GM19328 (cell line): ENCODE measurements around the gene PYGO2.
A peak's percentile ranks its signal among the peaks of the same experiment; 100 is the strongest.
"Not testable (repeated sequence)": the region's sequence is repeated elsewhere in the genome, so short reads cannot be mapped to it uniquely, and the experiment has no call there.

Source experiments
- ATAC-seq: cut with Tn5 transposase; IDR thresholded peaks from one replicate; pipeline ENCODE4 v1.9.1; 2021; ENCODE audit warnings: mild to moderate bottlenecking, moderate library complexity; ENCODE audit not compliant: unreplicated experiment

PYGO2 gene

GRCh38 chr1:154982341-154982740 lies 20.8 kb upstream of the PYGO2 start:
- ATAC-seq, result no peak

DNA sequence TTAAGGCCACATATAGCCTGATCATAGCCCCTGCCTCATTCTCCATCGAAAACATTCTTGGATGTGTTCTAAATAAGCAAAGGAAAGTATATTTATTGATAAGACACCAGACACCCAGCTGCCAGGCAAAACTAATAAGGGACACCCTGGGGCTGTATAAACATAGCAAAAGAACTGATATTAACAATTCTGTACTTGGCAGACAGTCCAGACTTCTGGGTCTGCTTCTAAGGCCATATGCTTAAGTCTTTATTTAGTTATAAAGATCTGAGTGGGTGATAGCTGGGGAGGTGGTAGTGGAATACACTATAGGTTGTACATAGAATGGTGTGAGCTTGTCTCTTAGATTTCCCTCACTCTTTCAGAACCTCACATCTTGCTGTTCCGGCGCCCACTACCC lies 16.8 kb upstream of the PYGO2 start:
- no peak for ATAC-seq

DNA sequence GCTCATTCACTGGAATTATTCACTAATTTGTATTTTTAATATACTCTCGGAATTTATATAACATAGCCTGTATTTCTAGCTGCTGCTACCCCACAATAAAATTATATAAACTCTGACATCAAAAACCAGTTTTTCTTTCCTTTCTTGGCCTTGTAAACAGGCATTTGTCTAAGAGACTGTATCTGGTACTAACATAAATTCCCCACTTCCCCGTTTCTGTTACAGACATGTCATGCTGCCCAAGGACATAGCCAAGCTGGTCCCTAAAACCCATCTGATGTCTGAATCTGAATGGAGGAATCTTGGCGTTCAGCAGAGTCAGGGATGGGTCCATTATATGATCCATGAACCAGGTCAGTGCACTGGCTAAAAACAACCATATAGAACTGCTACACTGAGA lies 16.2 kb upstream of the PYGO2 start:
- not testable (repeated sequence) for ATAC-seq

DNA sequence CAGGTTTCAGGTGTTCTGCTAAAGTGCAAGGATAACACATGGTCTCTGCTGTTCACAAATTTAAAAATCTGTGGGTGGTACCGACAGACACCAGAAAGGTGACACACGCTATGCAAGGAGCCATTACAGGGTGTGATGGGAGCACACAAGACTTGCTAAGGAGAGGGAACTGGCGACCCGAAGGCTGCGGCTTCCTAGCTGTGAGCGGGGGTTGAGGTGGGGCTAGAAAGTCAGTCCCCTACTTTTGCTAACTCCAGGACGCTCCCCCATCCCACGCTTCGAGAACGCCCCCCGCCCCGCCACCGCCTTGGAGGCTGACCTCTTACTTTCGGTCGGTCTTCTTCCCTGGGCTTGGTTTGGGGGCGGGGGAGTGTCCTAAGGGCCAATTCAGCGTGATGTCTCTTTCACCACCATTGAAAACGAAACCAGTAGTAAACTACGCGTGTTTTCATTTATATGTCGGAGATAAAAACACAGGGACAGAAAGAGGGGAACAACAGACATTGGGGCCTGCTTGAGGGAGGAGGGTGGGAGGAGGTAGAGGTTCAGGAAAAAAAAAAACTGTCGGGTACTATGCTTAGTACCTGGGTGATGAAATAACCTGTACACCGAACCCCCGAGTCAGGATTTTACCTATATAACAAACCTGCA lies 14.0 kb upstream of the PYGO2 start:
- ATAC-seq, result no peak

DNA sequence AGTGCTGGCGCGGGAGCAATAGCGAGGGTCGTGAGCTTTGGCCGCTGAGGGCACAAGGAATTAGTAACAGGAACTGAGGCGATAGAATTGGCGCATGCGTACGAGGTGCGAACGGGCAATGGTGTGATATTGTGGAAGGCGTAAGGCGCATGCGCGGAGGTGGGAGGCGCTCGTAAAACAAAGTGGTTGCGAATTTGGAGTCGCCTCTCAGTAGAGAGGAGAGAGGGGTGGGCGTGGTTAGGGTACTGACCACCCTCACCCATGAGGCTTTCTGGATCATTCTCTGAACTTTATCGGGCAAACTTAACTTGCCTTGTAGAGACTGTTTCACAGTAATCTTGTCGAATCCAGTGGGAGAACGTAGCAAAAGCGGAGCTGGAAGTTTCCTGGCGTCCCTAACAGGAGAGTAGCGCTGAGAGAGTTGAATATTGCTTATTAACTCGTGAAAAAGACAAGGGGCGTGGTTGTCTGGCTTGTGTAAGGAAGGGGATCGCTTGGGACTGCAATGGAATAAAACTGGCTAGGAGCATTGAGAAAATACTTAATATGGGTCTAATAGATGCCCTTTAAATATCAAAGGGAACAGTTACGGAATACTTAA lies 13.3 kb upstream of the PYGO2 start:
- ATAC-seq, result peak; percentile 40

- ATAC-seq, result peak; percentile 74
Measured at GRCh38 chr1:154974102-154974807, 12.7 kb upstream of the PYGO2 start, which contains the start of gene CKS1B. CKS1B (plus strand) TSS chr1:154974681; CDS start chr1:154974746, 65 bp downstream.

GRCh38 chr1:154973344-154974101 lies 11.9 kb upstream of the PYGO2 start:
- ATAC-seq, result no peak

GRCh38 chr1:154972517-154973343 lies 11.1 kb upstream of the PYGO2 start:
- no peak for ATAC-seq

- ATAC-seq, result no peak
Measured at GRCh38 chr1:154972213-154972516, 10.6 kb upstream of the PYGO2 start.

DNA sequence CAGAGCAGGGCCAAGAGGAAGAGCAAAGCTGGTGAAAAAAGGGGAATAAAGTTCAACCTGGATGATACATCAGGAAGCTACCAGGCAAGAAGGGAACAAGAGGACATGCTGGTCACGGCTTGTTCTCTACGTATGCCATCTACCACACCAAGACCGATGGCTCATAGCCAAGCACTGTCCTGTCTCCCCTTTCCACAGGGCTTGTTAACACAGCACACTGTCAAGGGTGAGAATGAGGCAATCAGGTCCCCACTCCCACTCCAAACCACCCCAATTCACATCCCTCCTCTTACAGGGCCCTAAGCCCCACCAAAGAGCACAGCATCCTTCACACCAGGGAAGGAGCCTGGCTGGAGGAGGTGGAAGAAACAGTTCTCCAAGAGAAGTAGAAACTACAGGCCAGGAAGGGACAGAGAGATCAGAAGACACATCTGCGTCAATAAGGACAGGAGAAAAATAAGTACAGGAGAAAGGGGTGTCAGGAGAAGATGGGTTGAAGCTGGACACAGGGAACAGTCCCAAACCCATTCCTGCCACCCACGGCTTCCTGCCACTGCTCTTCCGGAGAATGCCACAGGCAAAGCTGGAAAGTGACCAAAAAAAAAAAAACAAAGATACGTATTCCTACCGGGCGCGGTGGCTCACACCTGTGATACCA lies 9.9 kb upstream of the PYGO2 start:
- ATAC-seq, result no peak

GRCh38 chr1:154970631-154971340 lies 9.2 kb upstream of the PYGO2 start, which contains the start of gene SHC1:
SHC1 (minus strand) TSS chr1:154970747; CDS start chr1:154970526, 221 bp downstream.
- ATAC-seq, result no peak

GRCh38 chr1:154969860-154970452 lies 8.4 kb upstream of the PYGO2 start:
- no peak for ATAC-seq

DNA sequence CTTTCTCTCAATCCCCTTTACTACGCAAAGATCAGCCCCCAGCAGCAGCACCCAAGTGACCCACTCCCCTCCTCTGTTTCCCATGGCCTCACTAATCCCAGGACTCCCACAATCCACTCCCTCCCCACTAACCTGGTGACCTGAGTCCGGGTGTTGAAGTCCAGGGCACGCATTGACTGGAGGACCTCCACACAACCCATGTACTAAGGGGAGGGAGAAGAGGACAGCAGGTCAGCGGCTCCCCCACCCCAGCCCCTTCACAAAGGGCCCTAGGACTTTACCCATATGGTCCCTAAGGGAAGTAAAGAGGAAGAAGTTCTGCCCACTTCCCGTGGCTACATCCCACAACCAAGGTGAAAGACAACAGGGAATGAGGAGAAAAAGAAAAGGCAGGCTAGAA lies 7.7 kb upstream of the PYGO2 start:
- no peak for ATAC-seq

DNA sequence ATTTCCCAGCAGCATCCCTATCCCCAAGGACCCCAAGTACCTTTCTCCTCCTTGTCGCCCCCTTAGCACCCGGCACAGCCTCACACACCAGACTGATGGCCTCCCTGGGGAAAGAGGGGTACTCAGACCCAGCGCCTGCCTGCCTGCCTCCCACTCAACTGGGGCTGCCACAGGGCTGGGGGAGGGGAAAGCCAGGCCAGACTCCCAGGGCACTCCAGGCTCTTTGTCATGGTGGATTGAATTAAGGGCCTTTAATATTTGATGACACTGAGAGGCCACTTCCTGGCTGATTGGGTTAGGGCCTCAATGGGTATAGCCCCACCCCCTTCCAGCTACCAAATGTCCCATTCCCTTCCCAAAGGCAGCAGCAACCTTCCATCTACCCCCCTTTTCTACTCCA lies 7.1 kb upstream of the PYGO2 start:
- ATAC-seq, result no peak

GRCh38 chr1:154967331-154967950 lies 5.9 kb upstream of the PYGO2 start:
- ATAC-seq, result no peak

- ATAC-seq, result no peak
Measured at GRCh38 chr1:154966111-154966510, 4.5 kb upstream of the PYGO2 start.

GRCh38 chr1:154964359-154964758 lies 2.8 kb upstream of the PYGO2 start:
- no peak for ATAC-seq

DNA sequence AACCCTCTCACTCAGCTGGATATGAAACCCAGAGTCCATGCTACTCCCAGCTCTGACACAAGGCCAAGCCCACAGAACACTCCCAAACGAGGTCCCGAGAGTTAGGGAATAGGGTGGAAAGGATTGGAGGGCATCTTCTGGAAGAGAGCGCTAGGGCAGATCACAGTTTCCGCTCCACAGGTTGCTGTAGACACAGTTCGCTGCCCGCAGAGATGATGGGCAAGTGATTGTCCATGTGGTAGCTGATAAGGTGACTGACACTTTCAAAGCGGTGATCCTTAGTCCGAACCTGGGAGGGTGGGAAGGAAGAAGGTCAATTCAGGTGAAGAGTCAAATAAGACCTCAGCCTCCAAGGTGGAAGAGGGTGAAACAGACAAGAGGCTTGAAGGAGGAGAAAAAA lies 2.1 kb upstream of the PYGO2 start:
- no peak for ATAC-seq
